Upper lobe of right lung (tissue), 1 donor: ENCODE data around the gene NUP210. TPM values are rescaled to one million over a fixed set of nuclear protein-coding genes. Genes with fewer than 3 reads are reported as not detected.

Experiments used
- ATAC-seq: fragments of 200-7000 bp; cut with Tn5 transposase; one replicate; pipeline ENCODE4 v1.9.1; 2020; ENCODE audit warnings: mild to moderate bottlenecking, moderate library complexity
- DNase-seq: peaks from one replicate; pipeline ENCODE4 v3.0.0-alpha.2; 2020
- H3K27ac ChIP-seq: fragments of 200-600 bp; one replicate; pipeline ENCODE4 v1.8.0; 2022
- H3K27me3 ChIP-seq: fragments of 200-600 bp; one replicate; pipeline ENCODE4 v1.8.0; 2022; ENCODE audit warnings: mild to moderate bottlenecking
- H3K36me3 ChIP-seq: fragments of 200-600 bp; one replicate; pipeline ENCODE4 v1.8.0; 2022
- H3K4me1 ChIP-seq: fragments of 200-600 bp; one replicate; pipeline ENCODE4 v1.8.0; 2022
- H3K4me3 ChIP-seq: fragments of 200-600 bp; one replicate; pipeline ENCODE4 v1.8.0; 2022; ENCODE audit warnings: mild to moderate bottlenecking
- H3K9me3 ChIP-seq: fragments of 200-600 bp; one replicate; pipeline ENCODE4 v1.8.0; 2022
- CTCF ChIP-seq: fragments of 200-600 bp; IDR thresholded peaks from one replicate; pipeline ENCODE4 v1.8.0; 2022; ENCODE audit warnings: antibody characterized with exemption
- intact Hi-C: fragments of 100-400 bp; cut with DNase I; formaldehyde crosslinking; loops from one replicate; pipeline ENCODE4 v1.11.0; 2022
- total RNA-seq: library from RNA; stranded (reverse); fragmentation: NEBNext Ultra II Directional; extraction: Animal tissue kit (Norgen Biotek cat#: 25700); gene quantifications from one replicate; pipeline ENCODE4 v1.2.1, GENCODE V29; 2021
- donor health status: DM: no; HTN: yes; CAD: no; lungs with severe emphysema.

The NUP210 gene
- total RNA-seq, 1 donor from 2014 or later = 19.8 TPM

- TF ChIP-seq CTCF = no peak
- Histone ChIP-seq H3K9me3 (no peaks in the 10 kb centered on the region), H3K4me3 (no peak overlapping the region), H3K4me1 (no peaks in the 10 kb centered on the region), H3K27ac (no peak overlapping the region), H3K27me3 (no peaks in the 10 kb centered on the region), H3K36me3 (peaks cover 2% of the 10 kb centered on the region)
- ATAC-seq = peak; percentile 5
- DNase-seq = no peak
- intact Hi-C loops = no loop called here
Observed at GRCh38 chr3:13352621-13353131, 67.4 kb downstream of the NUP210 start.

GRCh38 chr3:13349823-13350222, 70.3 kb downstream of the NUP210 start:
- intact Hi-C loops = no loop called here
- no peak for TF ChIP-seq CTCF
- Histone ChIP-seq H3K36me3 (peaks cover 5% of the 10 kb centered on the region), H3K4me3 (no peak overlapping the region), H3K9me3 (no peaks in the 10 kb centered on the region), H3K27me3 (no peaks in the 10 kb centered on the region), H3K27ac (no peak overlapping the region), H3K4me1 (no peaks in the 10 kb centered on the region)
- ATAC-seq = no peak
- DNase-seq = no peak

- H3K9me3 ChIP-seq = no peaks in the 10 kb centered on the region
- no peak for DNase-seq
- no peak for ATAC-seq
- no peak overlapping the region for H3K4me3 ChIP-seq
- no peak for TF ChIP-seq CTCF
- intact Hi-C loops = no loop called here
- H3K27ac ChIP-seq = no peak overlapping the region
- H3K4me1 ChIP-seq = no peaks in the 10 kb centered on the region
- H3K36me3 ChIP-seq = peaks cover 5% of the 10 kb centered on the region
- no peaks in the 10 kb centered on the region for H3K27me3 ChIP-seq
Observed at GRCh38 chr3:13348661-13349396, 71.3 kb downstream of the NUP210 start.

DNA sequence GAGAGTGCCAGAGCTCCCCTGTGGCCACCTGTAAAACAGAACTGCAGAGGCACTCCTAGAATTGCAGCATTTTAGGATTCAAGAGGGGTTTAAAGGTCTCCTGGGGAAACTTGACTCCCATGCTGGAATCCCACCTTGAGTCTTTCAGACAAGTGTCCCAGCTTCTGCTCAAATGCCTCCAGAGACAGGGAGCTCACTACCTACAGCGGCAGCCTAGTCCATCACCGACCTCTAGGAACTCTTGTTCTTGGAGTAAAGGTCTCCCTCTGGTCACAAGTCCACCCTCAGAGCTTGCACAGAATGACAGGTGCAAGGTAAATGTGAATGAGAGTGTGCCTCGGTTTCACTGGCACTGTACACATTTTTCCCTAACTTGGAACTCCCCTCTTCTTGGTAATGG, 72.0 kb downstream of the NUP210 start:
- intact Hi-C loops = no loop called here
- Histone ChIP-seq H3K4me1 (no peaks in the 10 kb centered on the region), H3K27me3 (no peaks in the 10 kb centered on the region), H3K27ac (peak overlapping the region; percentile 11), H3K9me3 (no peaks in the 10 kb centered on the region), H3K36me3 (peaks cover 5% of the 10 kb centered on the region), H3K4me3 (no peak overlapping the region)
- no peak for TF ChIP-seq CTCF
- no peak for ATAC-seq
- DNase-seq = no peak

GRCh38 chr3:13347390-13347950, 72.7 kb downstream of the NUP210 start:
- Histone ChIP-seq H3K4me1 (no peaks in the 10 kb centered on the region), H3K36me3 (peaks cover 5% of the 10 kb centered on the region), H3K4me3 (no peak overlapping the region), H3K27ac (peak overlapping the region; percentile 11), H3K9me3 (no peaks in the 10 kb centered on the region), H3K27me3 (no peaks in the 10 kb centered on the region)
- DNase-seq (no peak), ATAC-seq (no peak)
- intact Hi-C loops = no loop called here
- TF ChIP-seq CTCF = no peak
